ENCODE results near the gene DNAJC6. TPM values are rescaled to one million over a fixed set of nuclear protein-coding genes. Genes with fewer than 3 reads are reported as not detected.

Gene DNAJC6
- total RNA-seq, 1 experiment from 2014 or later, result 3.1 TPM

GRCh38 chr1:65398083-65398482, 88.7 kb downstream of the DNAJC6 start:
- intact Hi-C loops (cut with micrococcal nuclease; ENCODE audit: unreplicated experiment), result no loop called here
- Mint-ChIP-seq H3K27me3 (ENCODE audit: unreplicated experiment) (no peaks in the 10 kb centered on the region), H3K27ac (ENCODE audit: unreplicated experiment) (no peak overlapping the region), H3K4me1 (ENCODE audit: low read depth, unreplicated experiment) (no peaks in the 10 kb centered on the region), H3K36me3 (ENCODE audit: insufficient read depth, unreplicated experiment) (no peaks in the 10 kb centered on the region), H3K4me3 (ENCODE audit: low read depth, unreplicated experiment) (no peak overlapping the region), H3K9me3 (ENCODE audit: low read depth, unreplicated experiment) (no peaks in the 10 kb centered on the region)
- no TSS peak for BruUV-seq (replicated peaks)
- TF ChIP-seq CTCF (IDR thresholded peaks at IDR 0.05; ENCODE audit: unreplicated experiment), result no peak
- CTCF ChIA-PET, result no interaction called here
- no peak for DNase-seq

GRCh38 chr1:65399003-65399402, 89.7 kb downstream of the DNAJC6 start:
- no peak overlapping the region for H3K4me3 Mint-ChIP-seq (ENCODE audit: low read depth, unreplicated experiment)
- no peaks in the 10 kb centered on the region for H3K36me3 Mint-ChIP-seq (ENCODE audit: insufficient read depth, unreplicated experiment)
- no peaks in the 10 kb centered on the region for H3K9me3 Mint-ChIP-seq (ENCODE audit: low read depth, unreplicated experiment)
- no peak for DNase-seq
- no peaks in the 10 kb centered on the region for H3K27me3 Mint-ChIP-seq (ENCODE audit: unreplicated experiment)
- intact Hi-C loops (cut with micrococcal nuclease; ENCODE audit: unreplicated experiment), result no loop called here
- CTCF ChIA-PET, result no interaction called here
- BruUV-seq (replicated peaks), result no TSS peak
- TF ChIP-seq CTCF (IDR thresholded peaks at IDR 0.05; ENCODE audit: unreplicated experiment), result no peak
- no peaks in the 10 kb centered on the region for H3K4me1 Mint-ChIP-seq (ENCODE audit: low read depth, unreplicated experiment)
- H3K27ac Mint-ChIP-seq (ENCODE audit: unreplicated experiment), result no peak overlapping the region

- intact Hi-C loops (cut with micrococcal nuclease; ENCODE audit: unreplicated experiment), result no loop called here
- BruUV-seq (replicated peaks), result no TSS peak
- H3K4me3 Mint-ChIP-seq (ENCODE audit: low read depth, unreplicated experiment), result no peak overlapping the region
- CTCF ChIA-PET, result no interaction called here
- no peak for DNase-seq
- no peaks in the 10 kb centered on the region for H3K4me1 Mint-ChIP-seq (ENCODE audit: low read depth, unreplicated experiment)
- no peaks in the 10 kb centered on the region for H3K9me3 Mint-ChIP-seq (ENCODE audit: low read depth, unreplicated experiment)
- no peaks in the 10 kb centered on the region for H3K27me3 Mint-ChIP-seq (ENCODE audit: unreplicated experiment)
- no peak for TF ChIP-seq CTCF (IDR thresholded peaks at IDR 0.05; ENCODE audit: unreplicated experiment)
- no peak overlapping the region for H3K27ac Mint-ChIP-seq (ENCODE audit: unreplicated experiment)
- H3K36me3 Mint-ChIP-seq (ENCODE audit: insufficient read depth, unreplicated experiment), result no peaks in the 10 kb centered on the region
These were observed 92.3 kb downstream of the DNAJC6 start for GRCh38 chr1:65401612-65402011.

- intact Hi-C loops (cut with micrococcal nuclease; ENCODE audit: unreplicated experiment), result no loop called here
- BruUV-seq (replicated peaks), result no TSS peak
These were observed 95.6 kb downstream of the DNAJC6 start for GRCh38 chr1:65404941-65405340.

More at GRCh38 chr1:65404941-65405340, 95.6 kb downstream of the DNAJC6 start:
- TF ChIP-seq CTCF (IDR thresholded peaks at IDR 0.05; ENCODE audit: unreplicated experiment), result no peak
- Mint-ChIP-seq H3K4me1 (ENCODE audit: low read depth, unreplicated experiment) (no peaks in the 10 kb centered on the region), H3K27ac (ENCODE audit: unreplicated experiment) (no peak overlapping the region), H3K4me3 (ENCODE audit: low read depth, unreplicated experiment) (no peak overlapping the region), H3K9me3 (ENCODE audit: low read depth, unreplicated experiment) (no peaks in the 10 kb centered on the region), H3K36me3 (ENCODE audit: insufficient read depth, unreplicated experiment) (peaks cover 4% of the 10 kb centered on the region), H3K27me3 (ENCODE audit: unreplicated experiment) (no peaks in the 10 kb centered on the region)
- DNase-seq, result no peak
- CTCF ChIA-PET, result no interaction called here

Data from Calu3 (cell line).